Parathyroid adenoma (tissue), 2 donors: ENCODE measurements around the gene SMAD4.

Experiments used
- H2AFZ ChIP-seq: fragments of 300-600 bp; sonication (generic); one replicate; pipeline ENCODE4 v1.7.0; 2017; ENCODE audit warnings: antibody characterized with exemption, mild to moderate bottlenecking
- H3K27ac ChIP-seq: fragments of 300-600 bp; sonication (generic); one replicate; pipeline ENCODE4 v1.7.0; 2017
- H3K27me3 ChIP-seq: fragments of 300-600 bp; sonication (generic); one replicate; pipeline ENCODE4 v1.7.0; 2017; ENCODE audit warnings: low read length; ENCODE audit not compliant: control insufficient read depth, insufficient read depth
- H3K36me3 ChIP-seq: fragments of 300-600 bp; sonication (generic); one replicate; pipeline ENCODE4 v1.7.0; 2017; ENCODE audit warnings: low read length; ENCODE audit not compliant: control insufficient read depth, insufficient read depth
- H3K4me1 ChIP-seq: fragments of 300-600 bp; sonication (generic); one replicate; pipeline ENCODE4 v1.7.0; 2017; ENCODE audit warnings: control low read depth
- H3K4me2 ChIP-seq: fragments of 300-600 bp; sonication (generic); one replicate; pipeline ENCODE4 v1.7.0; 2017; ENCODE audit warnings: low read length
- H3K4me3 ChIP-seq: fragments of 300-600 bp; sonication (generic); one replicate; pipeline ENCODE4 v1.7.0; 2017; ENCODE audit warnings: low read depth, low read length
- H3K79me2 ChIP-seq: fragments of 300-600 bp; sonication (generic); one replicate; pipeline ENCODE4 v1.7.0; 2017; ENCODE audit warnings: control low read depth
- H3K9ac ChIP-seq: fragments of 300-600 bp; sonication (generic); one replicate; pipeline ENCODE4 v1.7.0; 2017; ENCODE audit warnings: mild to moderate bottlenecking
- H3K9me3 ChIP-seq: fragments of 300-600 bp; sonication (generic); one replicate; pipeline ENCODE4 v1.7.0; 2017; ENCODE audit warnings: low read length; ENCODE audit not compliant: control insufficient read depth
- TF ChIP-seq, protein P1 (sequence below): fragments of 300-600 bp; sonication (generic); IDR thresholded peaks from one replicate; pipeline ENCODE4 v1.7.0; 2017; ENCODE audit warnings: antibody characterized with exemption, mild to moderate bottlenecking
- donor health status: primary hyperparathyroidism.

SMAD4 gene

DNA sequence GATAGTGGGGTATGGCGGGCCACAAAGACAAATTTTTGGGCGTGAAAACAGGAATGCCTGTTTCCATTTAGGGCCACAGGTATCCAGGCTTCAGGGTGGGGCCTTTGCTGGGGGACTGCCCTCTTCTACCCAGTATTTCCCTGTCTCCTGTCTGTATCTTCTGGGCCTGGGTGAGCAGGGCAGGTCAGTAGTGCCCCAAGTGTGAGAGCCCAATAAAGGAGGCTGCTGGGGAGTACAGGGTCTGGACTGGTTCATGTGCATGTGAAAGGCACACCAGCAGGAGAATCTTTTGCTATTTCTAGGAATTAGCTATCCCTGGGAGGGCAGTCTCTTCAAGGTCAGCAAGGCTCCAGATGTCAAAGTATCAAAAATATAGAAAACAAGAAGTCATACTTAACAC, 96.0 kb downstream of the SMAD4 start:
- H3K9ac ChIP-seq = no peak overlapping the region
- H3K9me3 ChIP-seq = no peaks in the 10 kb centered on the region
- no peak overlapping the region for H3K4me2 ChIP-seq
- H3K4me3 ChIP-seq = no peak overlapping the region
- no peak overlapping the region for H3K27ac ChIP-seq
- H3K79me2 ChIP-seq = no peaks in the 10 kb centered on the region
- no peaks in the 10 kb centered on the region for H3K36me3 ChIP-seq
- TF ChIP-seq, protein P1, sequence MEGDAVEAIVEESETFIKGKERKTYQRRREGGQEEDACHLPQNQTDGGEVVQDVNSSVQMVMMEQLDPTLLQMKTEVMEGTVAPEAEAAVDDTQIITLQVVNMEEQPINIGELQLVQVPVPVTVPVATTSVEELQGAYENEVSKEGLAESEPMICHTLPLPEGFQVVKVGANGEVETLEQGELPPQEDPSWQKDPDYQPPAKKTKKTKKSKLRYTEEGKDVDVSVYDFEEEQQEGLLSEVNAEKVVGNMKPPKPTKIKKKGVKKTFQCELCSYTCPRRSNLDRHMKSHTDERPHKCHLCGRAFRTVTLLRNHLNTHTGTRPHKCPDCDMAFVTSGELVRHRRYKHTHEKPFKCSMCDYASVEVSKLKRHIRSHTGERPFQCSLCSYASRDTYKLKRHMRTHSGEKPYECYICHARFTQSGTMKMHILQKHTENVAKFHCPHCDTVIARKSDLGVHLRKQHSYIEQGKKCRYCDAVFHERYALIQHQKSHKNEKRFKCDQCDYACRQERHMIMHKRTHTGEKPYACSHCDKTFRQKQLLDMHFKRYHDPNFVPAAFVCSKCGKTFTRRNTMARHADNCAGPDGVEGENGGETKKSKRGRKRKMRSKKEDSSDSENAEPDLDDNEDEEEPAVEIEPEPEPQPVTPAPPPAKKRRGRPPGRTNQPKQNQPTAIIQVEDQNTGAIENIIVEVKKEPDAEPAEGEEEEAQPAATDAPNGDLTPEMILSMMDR = no peak
- no peak overlapping the region for H2AFZ ChIP-seq
- no peaks in the 10 kb centered on the region for H3K27me3 ChIP-seq
- H3K4me1 ChIP-seq = no peaks in the 10 kb centered on the region

- TF ChIP-seq, protein P1 = no peak
- H3K27ac ChIP-seq = no peak overlapping the region
Measured at GRCh38 chr18:51127664-51128063, 97.7 kb downstream of the SMAD4 start.

DNA sequence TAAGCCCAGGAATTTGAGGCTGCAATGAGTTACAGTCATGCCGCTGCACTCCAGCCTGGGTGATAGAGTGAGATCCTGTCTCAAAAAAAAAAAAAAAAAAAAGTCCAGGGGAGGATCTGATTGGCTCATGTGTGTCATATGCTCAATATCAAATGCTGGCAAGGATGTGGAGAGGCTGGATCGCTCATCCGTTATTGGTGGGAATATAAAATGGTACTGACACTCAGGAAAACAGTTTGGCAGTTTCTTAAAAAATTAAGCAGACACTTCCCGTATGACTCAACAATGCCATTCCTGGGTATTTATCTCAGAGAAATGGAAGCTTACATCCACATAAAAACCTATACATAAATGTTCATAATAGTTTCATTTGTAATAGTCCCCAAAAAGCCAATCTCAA, 98.5 kb downstream of the SMAD4 start:
- no peaks in the 10 kb centered on the region for H3K79me2 ChIP-seq
- no peaks in the 10 kb centered on the region for H3K9me3 ChIP-seq
- H3K4me1 ChIP-seq = no peaks in the 10 kb centered on the region
- H3K36me3 ChIP-seq = no peaks in the 10 kb centered on the region
- H2AFZ ChIP-seq = no peak overlapping the region
- H3K27ac ChIP-seq = no peak overlapping the region
- H3K9ac ChIP-seq = no peak overlapping the region
- H3K27me3 ChIP-seq = no peaks in the 10 kb centered on the region
- TF ChIP-seq, protein P1 = no peak
- no peak overlapping the region for H3K4me3 ChIP-seq
- no peak overlapping the region for H3K4me2 ChIP-seq

More at GRCh38 chr18:51127664-51128063, 97.7 kb downstream of the SMAD4 start:
- Histone ChIP-seq H2AFZ (no peak overlapping the region), H3K4me2 (no peak overlapping the region), H3K9ac (no peak overlapping the region), H3K9me3 (no peaks in the 10 kb centered on the region), H3K4me1 (no peaks in the 10 kb centered on the region), H3K79me2 (no peaks in the 10 kb centered on the region), H3K4me3 (no peak overlapping the region), H3K36me3 (no peaks in the 10 kb centered on the region), H3K27me3 (no peaks in the 10 kb centered on the region)

GRCh38 chr18:51132256-51132935, 102.4 kb downstream of the SMAD4 start:
- Histone ChIP-seq H3K9ac (no peak overlapping the region), H3K9me3 (no peaks in the 10 kb centered on the region), H3K79me2 (no peaks in the 10 kb centered on the region), H3K4me1 (no peaks in the 10 kb centered on the region), H2AFZ (no peak overlapping the region), H3K36me3 (no peaks in the 10 kb centered on the region), H3K4me3 (no peak overlapping the region), H3K27me3 (no peaks in the 10 kb centered on the region), H3K27ac (no peak overlapping the region), H3K4me2 (no peak overlapping the region)
- TF ChIP-seq, protein P1 = no peak

- H3K79me2 ChIP-seq = no peaks in the 10 kb centered on the region
- H3K27me3 ChIP-seq = no peaks in the 10 kb centered on the region
- no peaks in the 10 kb centered on the region for H3K36me3 ChIP-seq
- TF ChIP-seq, protein P1 = no peak
- no peak overlapping the region for H3K4me2 ChIP-seq
- no peak overlapping the region for H2AFZ ChIP-seq
- no peak overlapping the region for H3K27ac ChIP-seq
- no peak overlapping the region for H3K9ac ChIP-seq
- no peaks in the 10 kb centered on the region for H3K9me3 ChIP-seq
- no peaks in the 10 kb centered on the region for H3K4me1 ChIP-seq
- H3K4me3 ChIP-seq = no peak overlapping the region
Measured at GRCh38 chr18:51133580-51134160, 103.7 kb downstream of the SMAD4 start.
